DMS153 (cell line): ENCODE results near the gene CETP.
"Not testable (repeated sequence)": the region's sequence is repeated elsewhere in the genome, so short reads cannot be mapped to it uniquely, and the experiment has no call there.

Experiments used
- DNase-seq: peaks from one replicate; lab custom pipeline; 2025; lab: John Stamatoyannopoulos, UW

CETP gene

GRCh38 chr16:56981729-56982271 lies 20.1 kb downstream of the CETP start:
- DNase-seq = no peak

- DNase-seq = no peak
Measured at GRCh38 chr16:56982695-56983094, 20.9 kb downstream of the CETP start.

GRCh38 chr16:56983211-56983751 lies 21.5 kb downstream of the CETP start:
- DNase-seq = no peak

GRCh38 chr16:56984639-56985038 lies 22.9 kb downstream of the CETP start:
- no peak for DNase-seq

- peak; percentile 6 for DNase-seq
Measured at GRCh38 chr16:56985288-56985961, 23.7 kb downstream of the CETP start.

- no peak for DNase-seq
Measured at GRCh38 chr16:56985962-56986360, 24.2 kb downstream of the CETP start.

- peak; percentile 12 for DNase-seq
Measured at GRCh38 chr16:56986361-56986760, 24.6 kb downstream of the CETP start.

- not testable (repeated sequence) for DNase-seq
Measured at GRCh38 chr16:56986908-56987307, 25.2 kb downstream of the CETP start.

- no peak for DNase-seq
Measured at GRCh38 chr16:56987692-56988091, 25.9 kb downstream of the CETP start.

- DNase-seq = no peak
Measured at GRCh38 chr16:56988161-56988947, 26.6 kb downstream of the CETP start.

GRCh38 chr16:56988948-56989945 lies 27.5 kb downstream of the CETP start, which contains the start of gene NLRC5:
Gene NLRC5, plus strand, starts transcription at chr16:56989557. Its CDS starts 31,156 bp downstream, at chr16:57020713.
- DNase-seq = peak; percentile 51

GRCh38 chr16:56989988-56990387 lies 28.2 kb downstream of the CETP start:
- no peak for DNase-seq

GRCh38 chr16:56990407-56991286 lies 28.9 kb downstream of the CETP start:
- no peak for DNase-seq

- DNase-seq = not testable (repeated sequence)
Measured at GRCh38 chr16:56992431-56992830, 30.7 kb downstream of the CETP start.

- DNase-seq = no peak
Measured at GRCh38 chr16:56993204-56993603, 31.5 kb downstream of the CETP start.

GRCh38 chr16:56994311-56994710 lies 32.6 kb downstream of the CETP start:
- DNase-seq = no peak

- no peak for DNase-seq
Measured at GRCh38 chr16:56995136-56995805, 33.5 kb downstream of the CETP start.

GRCh38 chr16:56997264-56997663 lies 35.5 kb downstream of the CETP start:
- DNase-seq = no peak

GRCh38 chr16:56997931-56998330 lies 36.2 kb downstream of the CETP start:
- DNase-seq = no peak

- no peak for DNase-seq
Measured at GRCh38 chr16:56998352-56998751, 36.6 kb downstream of the CETP start.
